Common myeloid progenitor, CD34-positive (primary cell): Measurements from ENCODE around the gene PRR36.
A peak's percentile ranks its signal among the peaks of the same experiment; 100 is the strongest.
"Not testable (repeated sequence)": the region's sequence is repeated elsewhere in the genome, so short reads cannot be mapped to it uniquely, and the experiment has no call there.

Source experiments
- CTCF ChIA-PET: fragments of 350-600 bp; sonication (Branson Sonifier 250); formaldehyde crosslinking; loops from one replicate; lab custom pipeline; 2021; ENCODE audit warnings: antibody characterized with exemption; lab: Charles Lee
- POLR2A ChIA-PET: fragments of 350-600 bp; sonication (Branson Sonifier 250); formaldehyde crosslinking; loops from one replicate; lab custom pipeline; 2021; ENCODE audit warnings: antibody characterized with exemption; lab: Charles Lee
- DNase-seq, 3 donors: peaks; one replicate each; pipeline versions ENCODE4 v3.0.0 to v3.0.0-alpha.2; 2013
- H3K27ac ChIP-seq, 2 experiments: 1 replicate in 1 of 2; 2 replicates in 1 of 2; pipeline ENCODE4 v1.7.0; 2013; ENCODE audit warnings: inconsistent platforms in 2 of 2, low read length in 2 of 2, mild to moderate bottlenecking in 2 of 2, low read depth in 1 of 2, moderate library complexity in 1 of 2; ENCODE audit not compliant: severe bottlenecking in 2 of 2, insufficient read depth in 1 of 2, poor library complexity in 1 of 2
- H3K27me3 ChIP-seq, 5 experiments: replicated peaks in 2 of 5; 1 replicate in 3 of 5; 2 replicates in 2 of 5; pipeline versions ENCODE4 v1.6.1 to v1.7.0; 2013; ENCODE audit warnings: low read length in 4 of 5, mild to moderate bottlenecking in 2 of 5, moderate library complexity in 2 of 5, inconsistent platforms in 1 of 5; ENCODE audit not compliant: insufficient read depth in 5 of 5, control insufficient read depth in 4 of 5
- H3K36me3 ChIP-seq, 4 experiments: 1 replicate in 2 of 4; 2 replicates in 2 of 4; pipeline versions ENCODE4 v1.6.1 to v1.7.0; 2013; ENCODE audit warnings: low read length in 3 of 4, control low read depth in 1 of 4, mild to moderate bottlenecking in 1 of 4; ENCODE audit not compliant: control insufficient read depth in 4 of 4, insufficient read depth in 4 of 4
- H3K4me1 ChIP-seq, 4 experiments: 1 replicate in 3 of 4; 2 replicates in 1 of 4; pipeline versions ENCODE4 v1.6.1 to v1.7.1; 2013; ENCODE audit warnings: low read length in 3 of 4, mild to moderate bottlenecking in 3 of 4, control low read depth in 1 of 4, inconsistent platforms in 1 of 4, moderate library complexity in 1 of 4; ENCODE audit not compliant: control insufficient read depth in 4 of 4, insufficient read depth in 4 of 4; ENCODE audit errors: control extremely low read depth in 1 of 4
- H3K4me3 ChIP-seq, 7 experiments: 1 replicate in 4 of 7; 2 replicates in 3 of 7; pipeline versions ENCODE4 v1.5.1 to v1.7.0; 2013; ENCODE audit warnings: mild to moderate bottlenecking in 7 of 7, low read length in 6 of 7, moderate library complexity in 6 of 7, inconsistent platforms in 2 of 7, low read depth in 2 of 7, control low read depth in 1 of 7; ENCODE audit not compliant: insufficient read depth in 4 of 7, control insufficient read depth in 1 of 7; ENCODE audit errors: extremely low read depth in 1 of 7
- H3K9me3 ChIP-seq, 5 experiments: 1 replicate in 4 of 5; 2 replicates in 1 of 5; pipeline versions ENCODE4 v1.6.1 to v1.7.1; 2013; ENCODE audit warnings: low read length in 4 of 5, mild to moderate bottlenecking in 2 of 5, inconsistent platforms in 1 of 5, low read depth in 1 of 5, moderate library complexity in 1 of 5; ENCODE audit not compliant: control insufficient read depth in 4 of 5, insufficient read depth in 2 of 5; ENCODE audit errors: control extremely low read depth in 1 of 5
- WGBS: methylation state at CpG from one replicate; pipeline ENCODE4 v1.1.5; 2013; ENCODE audit not compliant: insufficient coverage; 5-methylcytosine and 5-hydroxymethylcytosine counted together

Gene PRR36

DNA sequence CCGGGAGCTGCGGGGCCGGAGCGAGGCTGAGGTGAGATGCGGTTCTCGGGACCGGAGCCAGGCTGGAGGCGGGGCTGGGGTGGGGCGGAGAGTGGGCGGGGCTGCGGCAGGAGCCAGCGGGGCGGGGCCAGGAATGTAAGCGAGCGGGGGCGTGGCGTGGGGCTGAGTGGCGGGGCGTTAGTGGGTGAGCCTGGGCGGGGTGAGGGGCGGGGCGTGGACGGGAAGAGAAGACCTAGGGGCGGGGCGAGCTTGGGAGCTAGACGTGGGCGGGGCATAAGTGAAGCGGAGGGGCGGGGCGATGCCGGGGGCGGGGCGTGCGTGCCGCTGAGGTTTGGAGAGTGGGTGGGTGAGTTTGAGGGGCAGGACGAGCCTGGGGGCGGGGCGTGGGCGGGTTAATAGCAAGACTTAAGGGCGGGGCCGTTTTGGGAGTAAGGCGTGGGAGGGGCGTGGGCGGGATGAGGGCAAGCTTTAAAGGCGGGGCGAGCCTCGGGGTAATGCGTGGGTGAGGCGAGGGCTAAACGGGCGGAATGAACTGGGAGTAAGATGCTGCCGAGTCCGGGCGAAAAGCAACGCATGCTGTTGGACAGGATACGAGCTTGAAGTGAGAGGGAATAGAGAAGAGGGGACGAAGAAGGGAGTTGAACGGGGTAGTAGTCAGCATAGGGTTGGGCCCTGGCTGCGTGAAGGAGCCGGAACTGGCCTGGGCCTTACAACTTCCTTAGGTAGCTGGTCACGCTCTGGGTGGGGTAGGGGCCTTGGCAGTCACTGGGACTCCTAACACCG, 46.5 kb upstream of the PRR36 start:
- Histone ChIP-seq H3K9me3 (no peaks in the 10 kb centered on the region), H3K27ac (peak overlapping the region in 1 of 2 experiments; percentile 71), H3K4me3 (peak overlapping the region; percentile 59 to 86 (median 79)), H3K36me3 (peaks cover 0 to 13% (median 10%) of the 10 kb centered on the region in 4 experiments), H3K27me3 (peaks cover 0 to 40% (median 14%) of the 10 kb centered on the region in 5 experiments), H3K4me1 (peaks cover 0 to 53% (median 52%) of the 10 kb centered on the region in 4 experiments)
- POLR2A ChIA-PET, result interaction anchor here (0.5 to 2.3 kb wide), 4 partner anchors 8 to 51 kb away, joined by 3 to 10 read pairs (median 3); partner anchors contain the start of gene TIMM44
- peak; percentile 95 to 97 (median 97) for DNase-seq
- WGBS, result 0% methylated on average over 27 of the region's 62 CpGs
- CTCF ChIA-PET, result interaction anchor here (0.6 to 4.0 kb wide), 12 partner anchors 9 to 352 kb away, joined by 3 to 16 read pairs (median 3); partner anchors contain the start of gene TIMM44

DNA sequence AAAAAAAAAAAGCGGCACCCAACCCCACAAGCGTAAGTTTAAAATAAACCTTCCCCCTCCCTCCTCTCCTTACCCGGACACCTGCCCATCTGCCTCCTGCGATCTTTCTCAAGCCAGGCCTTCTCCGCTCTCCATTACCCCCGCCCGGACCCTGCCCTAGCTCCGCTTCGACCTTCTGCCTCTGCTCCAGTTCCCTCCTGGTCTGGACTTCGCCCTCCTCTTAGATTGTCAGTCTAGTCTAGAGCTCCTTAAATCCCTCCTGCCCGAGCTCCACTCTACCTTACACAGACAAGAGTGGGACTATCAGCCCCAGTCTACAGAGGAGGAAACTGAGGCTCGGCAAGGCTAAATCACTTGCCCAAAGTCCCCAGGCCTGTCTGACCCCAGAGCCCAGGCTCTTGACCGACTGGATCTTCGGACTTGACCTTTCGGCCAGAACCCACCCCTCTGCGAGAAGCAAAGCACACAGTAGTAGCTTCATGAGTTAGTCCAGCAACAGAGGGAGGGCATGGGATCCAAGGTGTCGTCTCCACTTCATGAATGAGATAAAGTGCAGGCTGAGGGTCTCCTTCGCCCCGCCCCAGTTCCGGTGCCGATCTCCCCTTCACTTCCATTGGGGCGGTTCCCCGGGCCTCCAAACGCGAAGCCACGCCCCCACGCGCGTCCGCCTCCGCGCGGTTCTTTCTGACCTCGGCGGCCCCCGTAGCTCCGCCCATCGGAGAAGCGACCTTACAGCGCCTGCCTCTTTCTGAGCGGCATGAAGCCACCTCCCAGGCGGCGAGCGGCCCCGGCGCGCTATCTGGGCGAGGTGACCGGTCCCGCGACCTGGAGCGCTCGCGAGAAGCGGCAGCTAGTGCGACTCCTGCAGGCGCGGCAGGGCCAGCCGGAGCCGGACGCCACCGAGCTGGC, 45.7 kb upstream of the PRR36 start, which contains the start of gene SNAPC2:
SNAPC2 (plus strand) TSS at position 729 of the 909 bp plus-strand sequence; CDS start at position 758, 29 bp downstream.
- ChIA-PET POLR2A (interaction anchor here (0.5 to 2.3 kb wide), 4 partner anchors 9 to 51 kb away, joined by 3 to 10 read pairs (median 3); partner anchors contain the start of gene TIMM44), CTCF (interaction anchor here (0.6 to 4.0 kb wide), 8 partner anchors 9 to 321 kb away, joined by 3 to 16 read pairs (median 6); no protein-coding TSS in a partner anchor)
- H3K9me3 ChIP-seq, result no peaks in the 10 kb centered on the region
- H3K27me3 ChIP-seq, result peaks cover 0 to 48% (median 15%) of the 10 kb centered on the region in 5 experiments
- H3K36me3 ChIP-seq, result peaks cover 0 to 13% (median 10%) of the 10 kb centered on the region in 4 experiments
- 4% methylated on average over 54 of the region's 62 CpGs for WGBS
- DNase-seq, result peak; percentile 95 to 98 (median 98)
- H3K4me1 ChIP-seq, result peaks cover 0 to 51% (median 48%) of the 10 kb centered on the region in 4 experiments
- H3K4me3 ChIP-seq, result peak within 1 kb of the TSS; percentile 59 to 86 (median 79)
- H3K27ac ChIP-seq, result peak within 1 kb of the TSS in 1 of 2 experiments; percentile 71

DNA sequence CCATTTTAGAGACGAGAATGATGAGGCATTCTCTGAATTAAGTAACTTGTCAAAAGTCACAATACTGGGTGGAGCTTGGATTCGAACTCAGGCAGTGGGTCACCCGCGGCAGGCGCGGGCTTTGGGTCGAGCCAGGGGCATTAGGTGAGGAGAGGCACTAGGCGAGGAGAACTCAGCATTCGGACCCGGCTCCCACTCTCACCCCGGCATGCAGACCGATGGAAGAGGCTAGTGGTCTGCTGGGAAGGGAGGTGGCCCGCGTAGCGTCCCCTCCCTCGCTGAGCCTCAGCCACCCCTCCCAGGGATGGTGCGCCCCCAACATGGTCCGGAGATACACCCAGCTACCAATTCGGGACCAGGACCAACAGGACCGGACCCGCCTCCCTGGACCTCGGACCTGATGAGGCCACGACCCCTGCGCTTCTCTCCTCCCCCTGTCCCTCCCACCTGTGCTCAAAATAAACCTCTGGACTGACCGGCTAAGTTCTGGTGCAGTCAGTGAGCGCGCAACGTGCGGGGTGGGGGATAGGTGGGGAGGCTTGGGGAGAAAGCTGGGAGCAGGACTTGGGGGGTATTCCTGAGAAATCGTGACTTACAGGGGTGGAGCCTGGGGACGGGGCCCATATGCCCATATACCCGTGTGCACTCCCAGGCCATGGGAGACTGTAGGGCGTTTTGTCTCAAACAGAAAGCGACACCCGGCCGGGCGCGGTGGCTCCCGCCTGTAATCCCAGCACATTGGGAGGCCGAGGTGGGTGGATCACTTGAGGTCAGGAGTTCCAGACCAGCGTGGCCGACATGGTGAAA, 44.6 kb upstream of the PRR36 start:
- CTCF ChIA-PET, result interaction anchor here (1.0 to 4.0 kb wide), 6 partner anchors 7 to 32 kb away, joined by 3 to 20 read pairs (median 7); partner anchors contain the start of genes CTXN1 and MAP2K7
- 53% methylated on average over 29 of the region's 42 CpGs for WGBS
- no peak overlapping the region for H3K4me3 ChIP-seq
- no peak for DNase-seq
- H3K9me3 ChIP-seq, result no peaks in the 10 kb centered on the region
- H3K4me1 ChIP-seq, result peaks cover 0 to 51% (median 48%) of the 10 kb centered on the region in 4 experiments
- POLR2A ChIA-PET, result no interaction called here
- peaks cover 0 to 13% (median 10%) of the 10 kb centered on the region in 4 experiments for H3K36me3 ChIP-seq
- peak overlapping the region in 1 of 2 experiments; percentile 36 for H3K27ac ChIP-seq
- H3K27me3 ChIP-seq, result peaks cover 0 to 58% (median 15%) of the 10 kb centered on the region in 5 experiments

DNA sequence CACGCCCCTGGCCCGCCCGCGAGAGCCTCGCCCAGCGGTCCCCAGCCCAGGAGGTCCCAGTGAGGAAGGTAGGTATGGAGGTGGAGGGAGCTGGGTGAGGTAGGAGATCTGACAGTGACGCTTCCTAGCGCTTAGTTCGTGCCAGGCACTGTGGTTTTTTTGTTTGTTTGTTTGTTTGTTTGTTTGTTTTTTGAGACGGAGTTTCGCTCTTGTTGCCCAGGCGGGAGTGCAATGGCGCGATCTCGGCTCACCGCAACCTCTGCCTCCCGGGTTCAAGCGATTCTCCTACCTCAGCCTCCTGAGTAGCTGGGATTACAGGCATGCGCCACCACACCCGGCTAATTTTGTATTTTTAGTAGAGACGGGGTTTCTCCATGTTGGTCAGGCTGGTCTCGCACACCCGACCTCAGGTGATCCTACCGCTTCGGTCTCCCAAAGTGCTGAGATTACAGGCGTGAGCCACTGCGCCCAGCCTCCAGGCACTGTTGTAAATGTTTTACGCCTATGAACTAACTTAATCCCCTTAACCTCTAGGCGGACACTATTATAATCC, 43.9 kb upstream of the PRR36 start:
- not testable (repeated sequence) for H3K9me3 ChIP-seq, DNase-seq, H3K27ac ChIP-seq
- Histone ChIP-seq H3K4me3 (peak overlapping the region in 3 of 7 experiments; percentile 13 to 61 (median 56)), H3K36me3 (peaks cover 0 to 12% (median 8%) of the 10 kb centered on the region in 4 experiments), H3K27me3 (peaks cover 0 to 58% (median 15%) of the 10 kb centered on the region in 5 experiments), H3K4me1 (peaks cover 0 to 51% (median 48%) of the 10 kb centered on the region in 4 experiments)
- POLR2A ChIA-PET, result interaction anchor here (1.0 kb wide), 1 partner anchor 14 kb away, joined by 3 read pairs; the partner anchor contains the start of gene MAP2K7
- CTCF ChIA-PET, result interaction anchor here (1.0 to 4.0 kb wide), 9 partner anchors 10 to 50 kb away, joined by 3 to 20 read pairs (median 4); partner anchors contain the start of genes CTXN1 and MAP2K7
- 30% methylated on average over 14 of the region's 29 CpGs for WGBS

DNA sequence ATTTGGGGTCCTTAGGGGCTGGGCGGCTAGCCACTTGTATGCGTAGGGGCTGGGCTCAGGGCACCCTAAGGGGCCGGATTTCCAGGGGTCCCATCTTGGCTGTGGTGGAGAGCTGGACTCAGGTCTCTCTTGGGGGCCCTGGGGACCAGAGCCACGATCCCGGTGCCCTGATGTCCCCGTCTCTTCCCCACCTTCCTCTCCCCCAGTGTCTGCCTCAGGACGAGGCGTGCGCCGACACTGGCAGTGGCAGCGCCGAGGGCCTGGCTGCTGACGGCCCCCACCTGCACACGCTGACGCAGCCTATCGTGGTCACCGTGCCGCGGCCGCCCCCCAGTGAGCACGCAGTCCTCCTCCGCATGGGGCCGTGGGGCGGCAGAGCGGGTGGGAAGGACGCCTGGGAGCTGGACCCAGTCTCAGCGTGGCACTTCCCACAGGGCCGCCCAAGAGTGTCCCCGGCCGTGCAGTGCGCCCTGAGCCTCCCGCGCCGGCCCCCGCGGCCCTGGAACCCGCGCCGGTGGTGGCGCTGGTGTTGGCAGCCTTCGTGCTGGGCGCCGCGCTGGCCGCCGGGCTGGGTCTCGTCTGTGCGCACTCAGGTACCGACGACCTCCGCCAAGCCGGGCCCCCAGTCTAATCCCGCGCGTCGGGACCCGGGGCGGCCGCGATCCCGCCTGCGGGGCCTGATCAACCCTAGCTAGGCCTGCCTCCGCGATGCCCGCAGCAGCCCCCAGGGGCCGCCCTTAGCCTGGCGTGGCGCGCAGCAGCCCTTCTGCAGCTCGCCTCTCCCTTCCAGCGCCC, 43.3 kb upstream of the PRR36 start:
- peak; percentile 70 to 79 (median 77) for DNase-seq

More for the DNA sequence above, 43.3 kb upstream of the PRR36 start:
- under 1% methylated on average over 62 of the region's 71 CpGs for WGBS
- ChIA-PET POLR2A (interaction anchor here (0.7 to 1.0 kb wide), 2 partner anchors 14 to 16 kb away, joined by 3 read pairs; partner anchors contain the start of gene MAP2K7), CTCF (interaction anchor here (0.9 to 4.0 kb wide), 12 partner anchors 9 to 65 kb away, joined by 3 to 20 read pairs (median 3); partner anchors contain the start of genes CTXN1 and MAP2K7)
- peak overlapping the region in 4 of 7 experiments; percentile 41 to 61 (median 56) for H3K4me3 ChIP-seq
- H3K27me3 ChIP-seq, result peaks cover 0 to 58% (median 15%) of the 10 kb centered on the region in 5 experiments
- no peaks in the 10 kb centered on the region for H3K9me3 ChIP-seq
- peaks cover 0 to 13% (median 8%) of the 10 kb centered on the region in 4 experiments for H3K36me3 ChIP-seq
- H3K27ac ChIP-seq, result no peak overlapping the region
- peaks cover 0 to 51% (median 48%) of the 10 kb centered on the region in 4 experiments for H3K4me1 ChIP-seq
